LNCAP (cell line): ENCODE data around the gene CD99L2.

Experiments used
- CTCF ChIP-seq: fragments of 450-650 bp; IDR thresholded peaks from 2 replicates; pipeline ENCODE4 v1.5.1; 2017; ENCODE audit warnings: mild to moderate bottlenecking

CD99L2 gene

GRCh38 chrX:150753968-150754367 lies 144.5 kb downstream of the CD99L2 start:
- no peak for TF ChIP-seq CTCF

- TF ChIP-seq CTCF: no peak
Observed at GRCh38 chrX:150753357-150753756, 145.1 kb downstream of the CD99L2 start.

GRCh38 chrX:150752124-150752523 lies 146.3 kb downstream of the CD99L2 start:
- TF ChIP-seq CTCF: no peak

DNA sequence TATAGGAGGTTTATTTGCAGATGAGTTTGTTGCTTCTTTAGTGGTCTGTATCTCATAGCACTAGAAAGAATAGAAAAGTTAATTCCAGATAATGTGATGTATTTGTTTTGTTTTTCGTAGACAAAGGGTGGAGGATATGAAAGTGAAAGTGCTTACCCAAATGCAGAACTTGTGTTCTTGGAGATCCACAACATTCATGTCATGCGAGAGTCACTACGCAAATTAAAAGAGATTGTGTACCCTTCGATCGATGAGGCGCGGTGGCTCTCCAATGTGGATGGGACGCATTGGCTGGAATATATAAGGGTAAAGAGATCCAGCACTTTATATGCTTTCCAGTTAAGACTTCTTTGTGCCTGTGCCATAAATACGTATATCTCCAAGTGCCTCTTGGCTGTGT lies 162.0 kb downstream of the CD99L2 start:
- no peak for TF ChIP-seq CTCF

- TF ChIP-seq CTCF: no peak
Observed at GRCh38 chrX:150731795-150732194, 166.7 kb downstream of the CD99L2 start.

GRCh38 chrX:150730719-150731118 lies 167.7 kb downstream of the CD99L2 start:
- TF ChIP-seq CTCF: no peak

GRCh38 chrX:150729956-150730355 lies 168.5 kb downstream of the CD99L2 start:
- TF ChIP-seq CTCF: no peak

DNA sequence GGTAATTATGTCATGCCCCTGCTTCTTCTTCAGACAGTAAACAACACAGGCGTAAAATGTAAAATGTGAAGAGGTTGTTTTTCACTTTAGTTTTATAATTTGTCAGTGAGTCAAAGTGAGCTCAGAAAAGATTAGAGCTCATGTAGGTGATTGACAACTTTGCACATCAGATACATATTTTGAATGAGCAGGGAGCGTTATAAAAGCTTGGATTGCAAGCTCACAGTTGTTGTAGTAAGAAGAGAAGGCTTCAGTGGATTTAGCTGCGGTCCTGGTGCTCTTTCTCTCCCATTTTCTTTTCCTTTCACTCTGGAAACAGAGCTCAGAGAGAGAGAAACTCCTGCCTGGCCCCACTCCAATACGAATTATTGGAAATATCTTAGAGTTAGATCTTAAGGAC lies 178.8 kb downstream of the CD99L2 start:
- no peak for TF ChIP-seq CTCF
